GM12891 (cell line): Measurements from ENCODE around the gene ITFG1.
"Not testable (repeated sequence)": the region's sequence is repeated elsewhere in the genome, so short reads cannot be mapped to it uniquely, and the experiment has no call there.

Experiments used
- DNase-seq: peaks from one replicate; pipeline ENCODE4 v3.0.0; 2011; ENCODE audit warnings: low spot score; ENCODE audit not compliant: insufficient read length
- FAIRE-seq: peaks from 2 replicates; lab custom pipeline; 2011; peaks lifted over from hg19 to GRCh38; lab: Jason Lieb, UNC
- PAX5 ChIP-seq: IDR thresholded peaks from 2 replicates; pipeline ENCODE4 v1.6.1; 2011; ENCODE audit warnings: low read length, moderate library complexity, mild to moderate bottlenecking; ENCODE audit not compliant: insufficient read depth, severe bottlenecking
- POLR2A ChIP-seq: IDR thresholded peaks from 2 replicates; pipeline ENCODE4 v1.6.1; 2011; ENCODE audit warnings: low read depth, low read length, control low read depth
- POLR2AphosphoS5 ChIP-seq: IDR thresholded peaks from 2 replicates; pipeline ENCODE4 v1.6.1; 2011; ENCODE audit warnings: low read depth, low read length, control low read depth
- POU2F2 ChIP-seq: IDR thresholded peaks from 2 replicates; pipeline ENCODE4 v1.6.1; 2011; ENCODE audit warnings: low read depth, mild to moderate bottlenecking, control low read depth, low read length, moderate library complexity
- SPI1 ChIP-seq: IDR thresholded peaks from 2 replicates; pipeline ENCODE4 v1.6.1; 2011; ENCODE audit warnings: low read depth, low read length, control low read depth
- TAF1 ChIP-seq: IDR thresholded peaks from 2 replicates; pipeline ENCODE4 v1.6.1; 2011; ENCODE audit warnings: low read depth, low read length, control low read depth

Gene ITFG1

GRCh38 chr16:47386201-47386718, 74.6 kb downstream of the ITFG1 start:
- DNase-seq (no peak), FAIRE-seq (no peak)
- TF ChIP-seq SPI1 = no peak
- no peak for TF ChIP-seq TAF1

DNA sequence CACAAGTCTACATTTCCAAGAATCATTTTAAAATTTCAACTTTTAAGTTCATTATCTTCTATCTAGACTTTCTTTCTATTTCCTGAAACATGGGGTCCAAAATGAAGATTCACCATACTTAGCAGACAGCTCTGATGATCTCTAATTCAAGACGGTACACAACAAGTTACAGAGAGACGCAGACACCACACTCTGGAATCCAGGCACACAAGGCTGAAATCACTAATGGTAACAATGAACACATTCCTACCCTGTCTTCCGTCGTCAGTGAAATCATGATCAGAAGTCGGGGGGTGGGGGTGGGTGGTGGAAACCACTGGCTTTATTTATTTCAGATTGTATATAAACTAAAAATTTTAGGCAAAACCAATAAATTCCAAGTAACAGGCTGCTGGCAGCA, 78.5 kb downstream of the ITFG1 start:
- FAIRE-seq = no peak
- TF ChIP-seq TAF1 (no peak), PAX5 (no peak), SPI1 (no peak), POU2F2 (no peak), POLR2AphosphoS5 (no peak), POLR2A (no peak)
- no peak for DNase-seq

DNA sequence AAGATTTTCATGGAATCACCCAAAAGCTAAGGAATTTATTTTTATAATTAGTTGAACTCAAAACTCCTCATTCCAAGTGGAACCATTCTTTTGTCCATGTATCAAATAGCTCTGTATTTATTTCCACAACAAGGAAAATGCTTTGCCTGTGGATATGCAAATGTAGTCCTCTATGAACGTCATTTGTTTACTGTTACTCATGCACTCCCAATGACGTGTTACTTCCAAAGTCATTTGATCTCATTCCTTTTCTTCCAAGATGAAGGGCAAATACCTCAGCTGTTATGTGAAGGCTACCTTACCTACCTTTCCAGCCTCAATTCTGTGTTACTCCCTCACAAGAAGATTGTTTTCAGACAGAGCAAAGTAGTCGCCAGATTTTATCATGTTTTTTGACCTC, 83.7 kb downstream of the ITFG1 start:
- TF ChIP-seq TAF1 = no peak
- TF ChIP-seq POLR2AphosphoS5 = no peak
- TF ChIP-seq PAX5 = no peak
- no peak for TF ChIP-seq POU2F2
- TF ChIP-seq SPI1 = no peak
- TF ChIP-seq POLR2A = no peak
- DNase-seq (no peak), FAIRE-seq (no peak)

DNA sequence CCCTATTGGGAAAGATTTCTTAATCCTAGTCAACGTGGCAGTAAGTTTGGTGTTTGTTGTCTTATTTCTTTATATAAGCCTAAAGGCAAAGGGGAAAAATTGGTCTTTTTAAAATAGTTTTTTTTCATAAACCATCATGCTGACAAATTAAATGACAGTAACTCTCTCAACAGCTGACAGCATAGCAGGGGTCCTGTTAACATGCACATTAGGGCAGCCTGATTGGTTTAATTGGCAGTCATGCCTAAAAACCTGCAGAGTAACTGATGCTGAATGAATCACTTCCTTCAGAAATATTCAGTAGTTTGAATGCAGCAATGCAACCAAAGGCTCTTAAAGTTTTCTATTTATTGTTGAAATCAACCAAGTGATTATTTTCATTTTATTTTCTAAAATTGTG, 85.4 kb downstream of the ITFG1 start:
- TF ChIP-seq PAX5 (no peak), POLR2AphosphoS5 (no peak), POU2F2 (no peak), POLR2A (no peak), TAF1 (no peak)
- DNase-seq (no peak), FAIRE-seq (no peak)

DNA sequence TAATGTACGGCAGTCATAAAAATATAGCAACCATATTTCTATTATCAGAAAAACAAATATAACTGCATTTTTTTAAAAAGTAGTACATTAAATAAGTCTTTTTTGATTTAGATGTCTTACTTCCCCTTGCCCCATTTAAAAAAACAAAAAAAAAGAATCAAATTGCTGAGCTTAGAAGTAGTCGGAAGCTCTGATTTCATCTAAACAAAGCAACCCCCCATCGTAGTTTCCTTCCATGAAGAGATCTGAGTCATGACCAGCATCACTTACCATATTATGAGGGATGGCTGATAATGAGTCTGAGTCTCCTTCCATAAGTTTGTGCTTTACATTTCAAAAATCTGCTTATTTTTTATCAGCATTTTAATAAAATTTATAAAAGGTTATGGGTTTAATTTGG, 86.2 kb downstream of the ITFG1 start:
- no peak for FAIRE-seq

GRCh38 chr16:47371271-47372014, 89.4 kb downstream of the ITFG1 start:
- DNase-seq = no peak
- FAIRE-seq = no peak
- TF ChIP-seq SPI1 (no peak), PAX5 (no peak), POLR2AphosphoS5 (no peak), POU2F2 (no peak), TAF1 (no peak), POLR2A (no peak)

More for the DNA sequence above, 86.2 kb downstream of the ITFG1 start:
- no peak for TF ChIP-seq PAX5
- TF ChIP-seq POLR2A = no peak
- DNase-seq = no peak

GRCh38 chr16:47370536-47370935, 90.3 kb downstream of the ITFG1 start:
- no peak for DNase-seq
- no peak for FAIRE-seq
- TF ChIP-seq TAF1 = no peak

- FAIRE-seq = no peak
- TF ChIP-seq POLR2AphosphoS5 (no peak), SPI1 (no peak), POLR2A (no peak), TAF1 (no peak), PAX5 (no peak), POU2F2 (no peak)
- DNase-seq = no peak
These were observed 94.6 kb downstream of the ITFG1 start for GRCh38 chr16:47366228-47366627.

GRCh38 chr16:47363761-47364160, 97.1 kb downstream of the ITFG1 start:
- FAIRE-seq = no peak
- DNase-seq = no peak
- TF ChIP-seq POLR2A = no peak

GRCh38 chr16:47359478-47359877, 101.4 kb downstream of the ITFG1 start:
- no peak for FAIRE-seq
- no peak for TF ChIP-seq POLR2AphosphoS5
- no peak for DNase-seq

- FAIRE-seq (no peak), DNase-seq (no peak)
- no peak for TF ChIP-seq PAX5
- TF ChIP-seq TAF1 = no peak
- no peak for TF ChIP-seq SPI1
- TF ChIP-seq POLR2AphosphoS5 = no peak
- TF ChIP-seq POLR2A = no peak
- no peak for TF ChIP-seq POU2F2
These were observed 102.0 kb downstream of the ITFG1 start for GRCh38 chr16:47358816-47359215.

- not testable (repeated sequence) for FAIRE-seq
These were observed 111.8 kb downstream of the ITFG1 start for GRCh38 chr16:47349029-47349428.

GRCh38 chr16:47347021-47347696, 113.7 kb downstream of the ITFG1 start:
- DNase-seq, FAIRE-seq: not testable (repeated sequence)

More at GRCh38 chr16:47349029-47349428, 111.8 kb downstream of the ITFG1 start:
- not testable (repeated sequence) for DNase-seq
